Measurements from ENCODE around the gene CNTD1. TPM values are rescaled to one million over a fixed set of nuclear protein-coding genes. Genes with fewer than 3 reads are reported as not detected.

The CNTD1 gene, protein sequence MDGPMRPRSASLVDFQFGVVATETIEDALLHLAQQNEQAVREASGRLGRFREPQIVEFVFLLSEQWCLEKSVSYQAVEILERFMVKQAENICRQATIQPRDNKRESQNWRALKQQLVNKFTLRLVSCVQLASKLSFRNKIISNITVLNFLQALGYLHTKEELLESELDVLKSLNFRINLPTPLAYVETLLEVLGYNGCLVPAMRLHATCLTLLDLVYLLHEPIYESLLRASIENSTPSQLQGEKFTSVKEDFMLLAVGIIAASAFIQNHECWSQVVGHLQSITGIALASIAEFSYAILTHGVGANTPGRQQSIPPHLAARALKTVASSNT
- total RNA-seq: 0.09 and 0.14 TPM in 2 replicates

DNA sequence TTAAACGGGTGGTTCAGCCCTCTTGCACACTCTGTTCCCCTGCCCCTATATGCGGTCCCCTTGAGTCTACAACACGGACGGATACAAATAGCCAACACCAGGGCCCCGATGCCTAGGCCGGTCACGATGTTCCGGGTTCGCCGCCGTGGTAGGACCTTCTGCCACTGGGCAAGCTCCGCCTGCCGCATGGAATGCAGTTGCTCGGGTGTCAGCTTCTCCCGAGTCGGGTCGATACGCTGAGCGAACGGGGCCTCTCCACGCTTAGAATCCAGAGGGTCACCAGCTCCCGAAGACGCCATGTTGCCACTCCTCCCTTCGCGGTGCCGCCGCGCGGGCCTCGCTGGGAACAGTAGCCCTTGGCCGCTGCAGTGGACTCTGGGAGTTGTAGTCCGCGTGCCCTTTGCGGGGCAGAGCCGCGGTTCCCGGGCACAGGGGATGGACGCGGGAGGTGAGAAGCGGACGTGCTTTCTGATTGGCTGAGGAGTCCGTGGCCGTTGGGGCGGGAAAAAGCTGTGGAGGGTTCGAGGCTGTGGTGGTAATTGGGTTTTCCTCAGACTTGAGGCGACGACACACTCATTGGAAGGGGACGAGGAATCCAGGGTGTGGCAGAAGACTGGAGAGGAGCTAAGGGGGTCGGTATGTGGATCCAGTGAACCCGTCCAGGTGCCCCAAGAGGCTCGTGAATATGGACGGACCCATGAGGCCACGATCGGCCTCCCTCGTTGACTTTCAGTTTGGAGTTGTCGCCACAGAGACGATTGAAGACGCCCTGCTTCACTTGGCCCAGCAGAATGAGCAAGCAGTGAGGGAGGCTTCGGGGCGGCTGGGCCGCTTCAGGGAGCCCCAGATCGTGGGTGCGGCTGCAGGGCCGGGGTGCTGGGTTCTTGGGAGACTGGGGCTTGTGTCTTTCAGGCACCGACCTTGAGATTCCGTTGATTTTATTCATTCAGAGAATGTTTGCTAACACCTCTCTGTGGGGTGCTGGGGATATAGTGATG lies at the start of gene CNTD1, which contains the start of gene COA3:
Gene CNTD1 (plus strand): TSS at position 479 of the 998 bp plus-strand sequence. CDS start 207 bp downstream, at position 686.
Gene COA3 (minus strand): TSS at position 322 of the 998 bp plus-strand sequence. CDS start 23 bp downstream, at position 299.

DNA sequence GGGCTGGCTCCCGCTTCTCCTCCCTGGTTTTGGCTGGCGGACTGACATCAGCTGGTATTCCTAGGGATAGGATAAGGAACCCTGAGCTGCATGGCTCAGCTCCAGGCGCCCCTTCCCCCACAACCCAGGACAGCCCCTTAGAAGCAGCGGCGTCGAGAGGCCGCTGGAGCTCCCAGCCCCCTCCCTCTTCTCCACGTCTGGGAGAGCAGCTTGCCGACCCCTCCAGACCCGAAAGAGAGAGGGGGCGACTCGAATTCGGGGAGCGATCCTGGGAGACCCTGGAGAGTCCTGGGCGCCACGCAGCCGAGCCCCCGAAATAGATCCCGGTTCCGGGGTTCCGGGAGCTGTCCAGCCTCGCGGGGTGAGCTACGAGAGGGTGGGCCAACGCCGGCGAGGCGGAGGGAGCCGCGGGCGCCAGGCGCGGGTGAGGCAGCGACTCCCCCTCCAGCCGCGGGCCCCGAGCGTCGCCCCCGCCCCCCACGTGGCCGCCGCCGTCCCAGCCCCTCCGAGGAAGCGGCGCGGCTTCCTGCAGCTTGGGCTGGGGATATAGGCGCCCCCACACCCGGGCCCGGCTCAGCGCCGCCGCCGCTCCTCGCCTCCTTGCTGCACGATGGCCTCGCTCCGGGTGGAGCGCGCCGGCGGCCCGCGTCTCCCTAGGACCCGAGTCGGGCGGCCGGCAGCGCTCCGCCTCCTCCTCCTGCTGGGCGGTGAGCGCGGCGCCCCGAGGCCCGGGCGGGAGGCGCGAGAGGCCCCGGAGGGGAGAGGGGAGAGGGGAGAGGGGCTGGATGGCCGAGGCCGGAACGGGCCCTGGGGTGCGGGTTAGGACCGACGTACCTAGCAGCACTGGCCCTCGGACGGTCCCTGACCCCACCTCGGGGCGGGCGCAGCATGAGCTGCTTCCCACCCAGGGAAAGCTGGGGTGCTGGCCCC lies 37.7 kb upstream of the CNTD1 start, which contains the start of gene RAMP2:
Gene RAMP2 (plus strand): TSS at position 576 of the 930 bp plus-strand sequence. CDS start 35 bp downstream, at position 611.

DNA sequence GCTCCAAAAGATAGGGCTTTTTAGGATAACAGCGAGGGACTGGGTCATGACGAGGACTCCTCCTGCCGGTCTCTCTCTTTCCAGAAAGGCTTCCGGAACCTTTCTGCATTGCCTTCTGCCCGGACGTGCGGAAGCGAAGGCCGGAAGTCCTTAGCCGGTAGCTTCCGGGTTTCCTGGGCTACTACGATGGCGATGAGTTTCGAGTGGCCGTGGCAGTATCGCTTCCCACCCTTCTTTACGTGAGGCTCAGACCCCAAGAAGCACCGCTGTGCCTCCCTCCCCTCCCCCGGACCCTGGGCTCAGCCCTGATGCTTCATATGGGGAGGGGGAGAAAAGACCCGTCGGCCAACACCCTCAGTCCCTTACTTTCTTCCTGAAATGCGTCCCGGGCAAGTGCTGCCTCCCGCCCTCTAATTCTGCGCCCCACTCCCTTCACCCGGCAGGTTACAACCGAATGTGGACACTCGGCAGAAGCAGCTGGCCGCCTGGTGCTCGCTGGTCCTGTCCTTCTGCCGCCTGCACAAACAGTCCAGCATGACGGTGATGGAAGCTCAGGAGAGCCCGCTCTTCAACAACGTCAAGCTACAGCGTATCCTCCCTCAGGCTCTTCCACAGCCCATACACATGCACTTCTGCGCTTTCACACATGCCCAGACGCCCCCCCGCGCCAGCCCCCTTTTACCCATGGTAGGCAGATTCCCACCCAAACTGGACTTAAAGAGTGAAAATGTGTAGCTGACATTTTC lies 25.2 kb upstream of the CNTD1 start, which contains the start of gene VPS25:
Gene VPS25 (plus strand): TSS at position 160 of the 746 bp plus-strand sequence. CDS start 27 bp downstream, at position 187.

DNA sequence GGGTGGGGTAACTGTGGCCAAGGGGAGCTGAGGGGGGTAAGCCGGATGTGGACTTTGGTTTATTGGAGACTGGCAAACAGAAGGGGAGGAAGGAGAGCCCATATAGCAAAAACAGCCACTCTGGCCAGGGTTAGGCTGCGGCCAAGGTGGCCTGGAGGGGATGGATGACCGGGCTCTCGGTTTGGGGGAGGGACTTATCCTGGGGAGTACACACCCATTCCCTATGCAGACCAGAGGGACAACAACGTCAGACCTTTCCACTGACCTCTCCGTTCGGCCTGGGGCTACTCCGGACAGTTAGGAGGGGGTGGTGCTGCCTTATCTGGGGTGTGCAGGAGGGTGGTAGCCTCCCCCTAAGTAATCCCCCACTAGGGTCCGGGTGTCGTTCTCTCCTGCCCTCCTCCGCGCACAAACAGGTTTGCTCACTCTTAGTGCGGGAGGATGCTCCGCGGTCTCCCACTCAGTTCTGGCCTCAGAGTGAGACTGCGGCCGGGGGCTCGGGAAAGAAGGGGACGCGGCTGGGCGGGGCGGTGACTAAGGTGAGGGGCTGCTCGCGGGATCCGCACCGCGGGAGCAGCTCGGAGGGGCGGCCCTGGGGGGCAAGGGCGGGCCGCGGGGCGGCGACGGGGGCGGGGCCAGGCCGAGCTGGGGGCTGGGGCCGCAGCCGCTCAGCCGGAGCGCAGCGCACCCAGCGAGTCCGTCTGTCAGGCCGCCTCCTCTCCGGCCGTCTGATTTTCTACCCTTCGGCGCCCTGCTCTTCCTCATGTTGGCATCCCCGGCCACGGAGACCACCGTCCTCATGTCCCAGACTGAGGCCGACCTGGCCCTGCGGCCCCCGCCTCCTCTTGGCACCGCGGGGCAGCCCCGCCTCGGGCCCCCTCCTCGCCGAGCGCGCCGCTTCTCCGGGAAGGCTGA lies 18.5 kb upstream of the CNTD1 start, which contains the start of gene WNK4:
Gene WNK4 (plus strand): TSS at position 675 of the 915 bp plus-strand sequence. CDS start 89 bp downstream, at position 764.

DNA sequence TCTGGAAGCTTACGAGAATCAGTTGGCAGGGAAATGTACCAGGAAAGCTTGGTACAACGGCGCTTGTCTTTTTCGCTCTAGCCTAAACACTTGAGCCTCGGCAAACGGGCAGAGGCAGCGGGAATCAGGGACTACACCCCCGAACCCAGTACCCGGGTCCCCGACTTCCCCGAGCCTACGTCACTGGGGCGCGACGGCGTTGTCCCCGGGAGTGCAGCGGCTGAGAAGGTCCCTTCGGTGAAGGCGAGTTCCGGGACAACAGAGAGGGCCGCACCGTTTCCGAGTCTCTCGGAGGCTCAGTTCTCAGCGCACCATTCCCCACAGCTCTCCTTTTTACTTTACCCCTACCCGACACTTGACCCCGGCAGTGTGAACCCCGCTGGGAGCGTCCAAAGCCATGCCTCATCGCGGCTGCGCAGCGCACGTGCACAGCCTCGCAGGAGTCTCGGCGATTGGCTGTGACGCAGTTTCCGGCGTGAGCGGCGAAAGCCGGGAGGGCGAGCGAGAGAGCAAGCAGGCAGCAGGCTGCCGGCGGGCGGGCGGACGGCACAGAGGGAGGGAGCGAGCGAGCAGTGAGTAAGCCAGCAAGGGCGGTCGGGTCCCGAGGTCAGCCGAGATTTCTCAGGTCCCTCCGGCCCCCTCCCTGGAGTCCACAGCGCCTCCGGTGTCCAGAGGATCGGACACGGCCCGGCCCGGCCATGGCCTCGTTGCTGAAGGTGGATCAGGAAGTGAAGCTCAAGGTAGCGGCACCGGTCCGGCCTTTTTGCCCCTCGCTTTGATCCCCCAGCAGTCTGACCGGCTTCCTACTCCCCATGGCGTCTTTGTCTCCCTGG lies 34.5 kb downstream of the CNTD1 start, which contains the start of gene PSME3:
Gene PSME3 (plus strand): TSS at position 464 of the 833 bp plus-strand sequence. CDS start 235 bp downstream, at position 699.

DNA sequence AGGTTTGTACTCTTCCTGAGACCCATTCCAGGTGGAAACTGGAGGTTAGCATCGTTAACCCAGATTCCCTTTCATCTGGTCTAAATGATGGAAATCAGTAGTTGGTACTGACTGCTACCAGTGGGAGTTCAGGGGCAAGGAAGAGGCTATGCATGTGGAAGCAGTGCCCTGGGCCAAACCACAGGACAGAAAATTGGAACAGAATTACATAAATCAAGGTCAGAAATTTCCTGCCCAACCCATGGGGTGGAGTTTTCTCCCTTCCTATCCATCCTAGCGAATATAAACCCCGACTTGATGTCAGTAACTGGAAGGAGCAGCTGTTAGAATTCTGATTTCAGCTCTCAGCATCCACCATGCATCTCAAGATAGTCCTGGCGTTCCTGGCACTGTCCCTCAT lies 45.6 kb downstream of the CNTD1 start, which contains the start of gene AOC2:
Gene AOC2 (plus strand): TSS at position 310 of the 400 bp plus-strand sequence. CDS start 47 bp downstream, at position 357.

DNA sequence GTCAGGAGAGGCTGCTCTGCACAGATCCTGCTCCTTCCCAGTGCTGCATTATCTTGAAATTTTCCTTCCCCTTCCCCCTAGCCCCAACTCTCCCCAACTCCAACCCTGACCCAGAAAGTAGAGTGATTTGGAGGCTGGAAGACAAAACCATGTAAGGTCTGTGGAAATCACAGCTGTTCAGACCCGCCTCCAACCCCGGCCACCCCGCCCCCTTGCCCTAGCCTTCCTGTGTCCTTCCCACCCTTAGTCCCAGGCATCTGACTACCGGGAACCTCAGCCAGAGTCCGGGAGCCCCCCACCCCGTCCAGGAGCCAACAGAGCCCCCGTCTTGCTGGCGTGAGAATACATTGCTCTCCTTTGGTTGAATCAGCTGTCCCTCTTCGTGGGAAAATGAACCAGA lies 52.3 kb downstream of the CNTD1 start, which contains the start of gene AOC3:
Gene AOC3 (plus strand): TSS at position 246 of the 400 bp plus-strand sequence. CDS start 145 bp downstream, at position 391.

Other genes with a start within 250 kb of the CNTD1 start
- gene HSD17B1, start 245.9 kb upstream of the CNTD1 start, total RNA-seq: 0.83 and 0.85 TPM in 2 replicates
- gene COASY, start 236.7 kb upstream of the CNTD1 start, total RNA-seq: 6.8 and 8.9 TPM in 2 replicates
- 28.9 and 32.3 TPM in 2 replicates for gene MLX, start 231.8 kb upstream of the CNTD1 start, total RNA-seq
- 2.0 and 2.9 TPM in 2 replicates for gene PSMC3IP, start 221.1 kb upstream of the CNTD1 start, total RNA-seq
- 60.9 and 72.4 TPM in 2 replicates for gene RETREG3, start 189.5 kb upstream of the CNTD1 start, total RNA-seq
- gene TUBG1, start 189.2 kb upstream of the CNTD1 start, total RNA-seq: 13.2 and 15.2 TPM in 2 replicates
- gene TUBG2, start 139.6 kb upstream of the CNTD1 start, total RNA-seq: 5.4 and 7.2 TPM in 2 replicates
- gene PLEKHH3, start 121.9 kb upstream of the CNTD1 start, total RNA-seq: 8.2 and 9.0 TPM in 2 replicates
- 1.4 and 1.8 TPM in 2 replicates for gene CCR10, start 117.0 kb upstream of the CNTD1 start, total RNA-seq
- 19.9 and 21.9 TPM in 2 replicates for gene CNTNAP1, start 116.3 kb upstream of the CNTD1 start, total RNA-seq
- gene EZH1, start 53.8 kb upstream of the CNTD1 start, total RNA-seq: 11.7 and 14.7 TPM in 2 replicates
- 0.09 and 0.14 TPM in 2 replicates for gene RAMP2, start 37.6 kb upstream of the CNTD1 start, total RNA-seq
- gene VPS25, start 25.4 kb upstream of the CNTD1 start, total RNA-seq: 55.7 and 57.5 TPM in 2 replicates
- 0.28 and 1.7 TPM in 2 replicates for gene WNK4, start 18.3 kb upstream of the CNTD1 start, total RNA-seq
- 67.3 and 76.7 TPM in 2 replicates for gene COA3, start 157 bp upstream of the CNTD1 start, total RNA-seq
- gene BECN1, start 25.4 kb downstream of the CNTD1 start, total RNA-seq: 155 and 158 TPM in 2 replicates
- 44.8 and 57.7 TPM in 2 replicates for gene PSME3, start 34.5 kb downstream of the CNTD1 start, total RNA-seq
- 0.28 and 0.37 TPM in 2 replicates for gene AOC2, start 45.7 kb downstream of the CNTD1 start, total RNA-seq
- gene AOC3, start 52.3 kb downstream of the CNTD1 start, total RNA-seq: 1.6 and 1.8 TPM in 2 replicates
- not detected in 2 replicates for gene G6PC1, start 101.9 kb downstream of the CNTD1 start, total RNA-seq
- 21.2 and 31.6 TPM in 2 replicates for gene AARSD1, start 165.6 kb downstream of the CNTD1 start, total RNA-seq
- gene PTGES3L, start 181.2 kb downstream of the CNTD1 start, total RNA-seq: 0.09 and 0.14 TPM in 2 replicates
- gene RUNDC1, start 181.7 kb downstream of the CNTD1 start, total RNA-seq: 6.3 and 10.1 TPM in 2 replicates
- 1,624 and 1,964 TPM in 2 replicates for gene RPL27, start 199.6 kb downstream of the CNTD1 start, total RNA-seq
- gene IFI35, start 207.9 kb downstream of the CNTD1 start, total RNA-seq: 30.1 and 32.9 TPM in 2 replicates
- 230 and 338 TPM in 2 replicates for gene VAT1, start 223.5 kb downstream of the CNTD1 start, total RNA-seq
- gene RND2, start 226.4 kb downstream of the CNTD1 start, total RNA-seq: 0.92 and 1.00 TPM in 2 replicates

All from smooth muscle cell of bladder (primary cell).